Testis (tissue), 3 donors: ENCODE results near the gene SOX8. TPM values are rescaled to one million over a fixed set of nuclear protein-coding genes. Genes with fewer than 3 reads are reported as not detected.

Source experiments
- DNase-seq: peaks from one replicate; pipeline ENCODE4 v3.0.0-alpha.2; 2019
- H3K27ac ChIP-seq, 2 donors: fragments of 200-600 bp; sonication (generic); one replicate each; pipeline ENCODE4 v1.5.1; 2019
- H3K27me3 ChIP-seq: fragments of 200-600 bp; sonication (generic); one replicate; pipeline ENCODE4 v1.5.1; 2019
- H3K36me3 ChIP-seq: fragments of 200-600 bp; sonication (generic); one replicate; pipeline ENCODE4 v1.5.1; 2017; ENCODE audit warnings: low read depth; ENCODE audit errors: missing control alignments
- H3K4me1 ChIP-seq: fragments of 200-600 bp; sonication (generic); one replicate; pipeline ENCODE4 v1.5.1; 2019
- H3K4me3 ChIP-seq, 2 donors: fragments of 200-600 bp; sonication (generic); one replicate each; pipeline ENCODE4 v1.5.1; 2017 to 2019
- H3K9me3 ChIP-seq: fragments of 200-600 bp; sonication (generic); one replicate; pipeline ENCODE4 v1.5.1; 2017
- CTCF ChIP-seq, 3 experiments: fragments of 450-650 bp in 2 of 3; fragments of 200-600 bp in 1 of 3; sonication (generic) in 1 of 3; IDR thresholded peaks; one replicate each; pipeline ENCODE4 v1.5.1; 2016 to 2019; ENCODE audit warnings: antibody characterized with exemption in 3 of 3, mild to moderate bottlenecking in 2 of 3, moderate library complexity in 1 of 3
- POLR2A ChIP-seq: fragments of 450-650 bp; IDR thresholded peaks from one replicate; pipeline ENCODE4 v1.6.1; 2017; ENCODE audit warnings: antibody characterized with exemption, mild to moderate bottlenecking, moderate library complexity
- WGBS, 2 donors: methylation state at CpG; one replicate each; pipeline ENCODE4 v1.1.5; 2018; 5-methylcytosine and 5-hydroxymethylcytosine counted together
- intact Hi-C: fragments of 100-400 bp; cut with DNase I; formaldehyde crosslinking; loops from one replicate; pipeline ENCODE4 v1.15.1; 2023; ENCODE audit warnings: low total_unique reads
- polyA plus RNA-seq: library from polyadenylated mRNA; stranded (reverse); fragments of 350-450 nt; fragmentation: Illumina TruSeq; extraction: RNeasy Lipid Tissue Mini Kit (QIAGEN cat#74804); gene quantifications from one replicate; pipeline ENCODE4 v1.2.3, GENCODE V29; 2014; ENCODE audit warnings: low read depth, low replicate concordance; ENCODE audit not compliant: insufficient read depth
- total RNA-seq, 2 donors: library from RNA; depleted of rRNA; stranded (reverse); fragments of >200 nt; gene quantifications; one replicate each; pipeline ENCODE4 v1.2.3, GENCODE V29; 2016

The SOX8 gene
- total and polyA plus RNA-seq, 3 donors from 2014 or later: 4.3 to 19.6 (median 11.2) TPM

GRCh38 chr16:1029259-1029545 lies 47.6 kb downstream of the SOX8 start:
- WGBS, 2 donors: 74 to 80% methylated on average over 4 to 14 of the region's 14 CpGs
- Histone ChIP-seq H3K27ac (no peak overlapping the region), H3K4me3 (no peak overlapping the region), H3K27me3 (no peaks in the 10 kb centered on the region), H3K36me3 (no peaks in the 10 kb centered on the region), H3K9me3 (no peaks in the 10 kb centered on the region), H3K4me1 (peaks cover 4% of the 10 kb centered on the region)
- TF ChIP-seq POLR2A (no peak), CTCF (IDR thresholded peaks at IDR 0.05) (no peak)
- DNase-seq: no peak
- intact Hi-C loops: no loop called here

- Histone ChIP-seq H3K9me3 (no peaks in the 10 kb centered on the region), H3K27ac (no peak overlapping the region), H3K27me3 (no peaks in the 10 kb centered on the region), H3K36me3 (no peaks in the 10 kb centered on the region), H3K4me1 (peaks cover 4% of the 10 kb centered on the region), H3K4me3 (no peak overlapping the region)
- 35 to 47% methylated on average over 4 to 24 of the region's 26 CpGs for WGBS, 2 donors
- no peak for DNase-seq
- intact Hi-C loops: no loop called here
- TF ChIP-seq POLR2A (no peak), CTCF (IDR thresholded peaks at IDR 0.05) (no peak)
These were observed 48.9 kb downstream of the SOX8 start for GRCh38 chr16:1030473-1030901.

DNA sequence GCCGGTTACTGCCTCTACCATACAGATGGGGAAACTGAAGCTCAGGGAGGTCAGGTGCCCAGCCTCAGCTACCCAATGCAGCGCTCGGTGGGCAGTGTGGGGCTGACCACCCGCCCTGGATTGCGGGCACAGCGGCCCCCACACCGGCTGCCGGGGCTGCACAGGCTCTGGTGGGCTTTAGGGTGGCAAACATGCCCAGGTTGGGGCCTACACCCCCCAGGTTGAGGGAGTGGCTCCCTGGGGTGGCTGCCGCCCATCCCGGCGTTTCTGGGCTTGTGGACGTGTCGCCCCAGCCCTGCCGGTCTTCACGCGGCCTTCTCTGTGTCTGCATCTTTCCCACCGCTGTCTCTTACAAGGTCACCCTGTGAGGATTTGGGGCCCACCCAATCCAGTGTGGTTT lies 50.1 kb downstream of the SOX8 start:
- DNase-seq: no peak
- TF ChIP-seq POLR2A (no peak), CTCF (IDR thresholded peaks at IDR 0.05) (no peak)
- intact Hi-C loops: no loop called here
- WGBS, 2 donors: 92 to 95% methylated on average over 16 of the region's 17 CpGs
- H3K36me3 ChIP-seq: no peaks in the 10 kb centered on the region
- H3K27me3 ChIP-seq: no peaks in the 10 kb centered on the region
- peaks cover 4% of the 10 kb centered on the region for H3K4me1 ChIP-seq
- no peak overlapping the region for H3K4me3 ChIP-seq
- H3K27ac ChIP-seq: no peak overlapping the region
- H3K9me3 ChIP-seq: no peaks in the 10 kb centered on the region

DNA sequence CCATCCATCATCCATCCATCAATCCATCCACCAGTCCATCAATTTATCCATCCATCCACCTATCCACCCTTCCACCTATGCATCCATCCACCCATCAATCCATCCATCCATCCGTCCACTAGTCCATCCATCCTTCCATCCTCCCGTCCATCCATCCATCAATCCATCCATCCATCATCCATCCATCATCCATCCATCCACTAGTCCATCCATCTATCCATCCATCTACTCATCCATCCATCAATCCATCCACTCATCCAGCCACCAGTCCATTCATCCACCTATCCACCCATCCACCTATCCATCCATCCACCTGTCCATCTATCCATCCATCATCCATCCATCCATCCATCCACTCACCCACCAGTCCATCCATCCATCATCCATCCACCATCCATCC lies 51.0 kb downstream of the SOX8 start:
- Histone ChIP-seq H3K9me3 (no peaks in the 10 kb centered on the region), H3K4me1 (peaks cover 4% of the 10 kb centered on the region), H3K36me3 (no peaks in the 10 kb centered on the region), H3K27ac (no peak overlapping the region), H3K4me3 (no peak overlapping the region), H3K27me3 (no peaks in the 10 kb centered on the region)
- DNase-seq: no peak
- intact Hi-C loops: no loop called here
- TF ChIP-seq POLR2A: no peak
- no peak for TF ChIP-seq CTCF (IDR thresholded peaks at IDR 0.05)
- 90 to 92% methylated on average over 2 of the region's 2 CpGs for WGBS, 2 donors

DNA sequence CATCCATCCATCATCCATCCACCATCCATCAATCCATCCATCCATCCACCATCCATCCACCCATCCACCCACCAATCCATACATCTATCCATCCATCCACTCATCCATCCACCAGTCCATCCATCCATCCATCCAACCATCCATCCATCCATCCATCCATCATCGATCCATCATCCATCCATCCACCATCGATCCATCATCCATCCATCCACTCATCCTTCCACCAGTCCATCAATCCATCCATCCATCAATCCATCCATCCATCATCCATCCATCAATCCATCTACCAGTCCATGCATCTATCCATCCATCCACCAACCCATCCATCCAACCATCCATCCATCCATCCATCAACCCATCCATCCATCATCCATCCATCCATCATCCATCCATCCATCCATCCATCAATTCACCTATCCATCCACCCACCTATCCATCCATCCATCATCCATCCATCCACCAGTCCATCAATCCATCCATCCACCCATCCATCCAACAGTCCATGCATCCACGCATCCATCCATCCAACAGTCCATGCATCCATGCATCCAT lies 51.6 kb downstream of the SOX8 start:
- DNase-seq: no peak
- no peak overlapping the region for H3K4me3 ChIP-seq
- no peaks in the 10 kb centered on the region for H3K27me3 ChIP-seq
- no peaks in the 10 kb centered on the region for H3K36me3 ChIP-seq
- intact Hi-C loops: no loop called here
- WGBS, 2 donors: 98 to 100% methylated on average over 3 of the region's 3 CpGs
- TF ChIP-seq CTCF (IDR thresholded peaks at IDR 0.05) (no peak), POLR2A (no peak)
- no peak overlapping the region for H3K27ac ChIP-seq
- peaks cover 4% of the 10 kb centered on the region for H3K4me1 ChIP-seq
- no peaks in the 10 kb centered on the region for H3K9me3 ChIP-seq
